ENCODE measurements around the gene MBOAT7. TPM values are rescaled to one million over a fixed set of nuclear protein-coding genes. Genes with fewer than 3 reads are reported as not detected.

Gene MBOAT7
- total and polyA plus RNA-seq, 2 donors (not counting 3 experiments of a cell fraction or from before 2014, with no cell fraction given): 204 to 218 TPM

- Histone ChIP-seq H3K9ac (replicated peaks; ENCODE audit: extremely low read depth, insufficient read depth, low read length) (peak overlapping the region; percentile 84), H3K27me3 (ENCODE audit: control insufficient read depth in 2 of 2, insufficient read depth in 2 of 2, low read length in 2 of 2) (no peaks in the 10 kb centered on the region), H3K9me1 (replicated peaks; ENCODE audit: control insufficient read depth, extremely low read depth, insufficient read depth, low read length) (no peaks in the 10 kb centered on the region), H3K9me3 (replicated peaks; ENCODE audit: control insufficient read depth, insufficient read depth, low read length) (no peaks in the 10 kb centered on the region), H2AFZ (ENCODE audit: low read depth, low read length) (peak overlapping the region; percentile 56), H3K27ac (ENCODE audit: insufficient read depth, low read depth, low read length) (peak overlapping the region; percentile 86), H3K36me3 (ENCODE audit: control insufficient read depth in 2 of 2, extremely low read depth in 1 of 2, insufficient read depth in 2 of 2, low read length in 2 of 2) (peaks cover 10% of the 10 kb centered on the region in 2 experiments), H3K4me3 (replicated peaks in 1 of 3; ENCODE audit: insufficient read depth in 1 of 3, low read depth in 1 of 3, low read length in 3 of 3) (peak overlapping the region in 2 of 3 experiments; percentile 72 to 87), H4K20me1 (replicated peaks; ENCODE audit: control insufficient read depth, extremely low read depth, insufficient read depth, low read length) (no peaks in the 10 kb centered on the region), H3K4me1 (ENCODE audit: control insufficient read depth, extremely low read depth, insufficient read depth, low read length) (peaks cover 16% of the 10 kb centered on the region), H3K79me2 (ENCODE audit: control insufficient read depth, insufficient read depth, low read length) (peaks cover 42% of the 10 kb centered on the region), H3K4me2 (ENCODE audit: insufficient read depth, low read length) (no peak overlapping the region)
- dilution Hi-C loops (cut with MboI; ENCODE audit: extremely low pct_ligation_motif_present, low sequenced_read_pairs): no loop called here
- intact Hi-C loops (cut with micrococcal nuclease): loop anchor here (1.0 to 2.0 kb wide), 8 partner anchors 10 to 323 kb away; partner anchors contain the start of genes CNOT3, LENG1, LENG9 and MYADM
- ChIA-PET CTCF (interaction anchor here (0.7 to 2.7 kb wide), 19 partner anchors 10 to 76 kb away, joined by 3 to 25 read pairs (median 4); partner anchors contain the start of genes LENG1, RPS9 and TMC4), POLR2A (interaction anchor here (0.7 to 5.2 kb wide), 10 partner anchors 11 to 77 kb away, joined by 3 to 91 read pairs (median 4); partner anchors contain the start of genes CNOT3, LENG1 and RPS9)
- peak; percentile 47 for TF ChIP-seq POLR2A (IDR thresholded peaks at IDR 0.05; ENCODE audit: low read depth, low read length)
- TF ChIP-seq, protein P1, sequence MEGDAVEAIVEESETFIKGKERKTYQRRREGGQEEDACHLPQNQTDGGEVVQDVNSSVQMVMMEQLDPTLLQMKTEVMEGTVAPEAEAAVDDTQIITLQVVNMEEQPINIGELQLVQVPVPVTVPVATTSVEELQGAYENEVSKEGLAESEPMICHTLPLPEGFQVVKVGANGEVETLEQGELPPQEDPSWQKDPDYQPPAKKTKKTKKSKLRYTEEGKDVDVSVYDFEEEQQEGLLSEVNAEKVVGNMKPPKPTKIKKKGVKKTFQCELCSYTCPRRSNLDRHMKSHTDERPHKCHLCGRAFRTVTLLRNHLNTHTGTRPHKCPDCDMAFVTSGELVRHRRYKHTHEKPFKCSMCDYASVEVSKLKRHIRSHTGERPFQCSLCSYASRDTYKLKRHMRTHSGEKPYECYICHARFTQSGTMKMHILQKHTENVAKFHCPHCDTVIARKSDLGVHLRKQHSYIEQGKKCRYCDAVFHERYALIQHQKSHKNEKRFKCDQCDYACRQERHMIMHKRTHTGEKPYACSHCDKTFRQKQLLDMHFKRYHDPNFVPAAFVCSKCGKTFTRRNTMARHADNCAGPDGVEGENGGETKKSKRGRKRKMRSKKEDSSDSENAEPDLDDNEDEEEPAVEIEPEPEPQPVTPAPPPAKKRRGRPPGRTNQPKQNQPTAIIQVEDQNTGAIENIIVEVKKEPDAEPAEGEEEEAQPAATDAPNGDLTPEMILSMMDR (IDR thresholded peaks at IDR 0.05; ENCODE audit: extremely low read depth in 1 of 2, insufficient read depth in 1 of 2, low read depth in 1 of 2, low read length in 2 of 2): no peak
- peak; percentile 35 for TF ChIP-seq MYC (IDR thresholded peaks at IDR 0.05; ENCODE audit: low read depth, low read length)
- no peak for TF ChIP-seq EZH2 (IDR thresholded peaks at IDR 0.05; ENCODE audit: borderline replicate concordance, low read depth, low read length, severe bottlenecking)
- TF ChIP-seq JUN (IDR thresholded peaks at IDR 0.05; ENCODE audit: borderline replicate concordance, insufficient read depth, insufficient read length, low read depth): no peak
- peak; percentile 50 for TF ChIP-seq POLR2AphosphoS5 (IDR thresholded peaks at IDR 0.05; ENCODE audit: insufficient read depth, low read depth, low read length)
- no peak for TF ChIP-seq GATA2 (IDR thresholded peaks at IDR 0.05; ENCODE audit: insufficient read depth, insufficient read length, low read depth, low read length)
- no peak for TF ChIP-seq FOS (IDR thresholded peaks at IDR 0.05; ENCODE audit: borderline replicate concordance, insufficient read depth, low read length)
- TF ChIP-seq MAX (IDR thresholded peaks at IDR 0.05; ENCODE audit: insufficient read depth, insufficient read length): peak; percentile 33
- FAIRE-seq: peak; percentile 100
- DNase-seq (ENCODE audit: low read depth, low spot score): peak; percentile 100
- BruUV-seq (replicated peaks): no TSS peak
These were observed 539 bp upstream of the MBOAT7 start for GRCh38 chr19:54189735-54190502.
